NCI-H1436 (cell line): ENCODE results near the gene CCDC177.

Experiments used
- DNase-seq: peaks from one replicate; lab custom pipeline; 2025; lab: John Stamatoyannopoulos, UW

CCDC177 gene

DNA sequence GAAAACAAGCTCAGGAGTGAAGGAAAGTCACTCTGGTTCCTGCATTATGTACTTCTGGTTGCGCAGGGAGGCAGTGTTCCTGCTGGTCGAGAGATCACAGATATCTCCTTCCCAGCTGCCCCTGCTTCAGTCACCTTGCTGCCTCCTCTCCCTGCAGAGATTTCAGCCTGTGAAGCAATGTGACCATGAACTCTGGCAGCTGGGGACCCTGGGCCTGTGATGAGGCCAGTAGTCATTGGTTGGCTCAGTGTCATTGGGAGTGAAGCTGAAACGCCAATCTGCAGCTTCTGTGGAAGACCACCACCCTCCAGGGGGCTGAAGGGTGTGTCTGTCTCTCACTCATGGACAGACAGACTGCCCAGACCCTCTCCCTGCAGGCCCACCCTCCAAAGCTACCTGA is 45.1 kb downstream of the CCDC177 start:
- no peak for DNase-seq

DNA sequence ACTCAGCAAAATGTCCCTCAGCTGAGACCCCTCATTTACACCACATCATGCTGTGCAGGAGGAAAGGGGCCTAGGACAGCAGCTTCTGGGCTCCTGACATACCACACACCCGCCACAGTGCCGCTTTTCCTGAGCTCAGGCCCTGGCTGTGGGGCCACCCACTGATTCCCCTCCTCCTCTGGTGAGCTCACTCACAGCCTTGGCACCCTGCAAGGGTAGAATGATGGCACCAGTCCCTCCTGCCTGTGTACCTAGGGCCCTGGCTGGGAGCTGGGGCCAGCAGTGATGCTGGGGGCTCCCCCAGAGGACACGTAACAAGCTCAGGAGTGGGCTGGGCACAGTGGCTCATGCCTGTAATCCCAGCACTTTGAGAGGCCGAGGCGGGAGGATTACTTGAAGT is 45.7 kb downstream of the CCDC177 start:
- DNase-seq, result no peak

DNA sequence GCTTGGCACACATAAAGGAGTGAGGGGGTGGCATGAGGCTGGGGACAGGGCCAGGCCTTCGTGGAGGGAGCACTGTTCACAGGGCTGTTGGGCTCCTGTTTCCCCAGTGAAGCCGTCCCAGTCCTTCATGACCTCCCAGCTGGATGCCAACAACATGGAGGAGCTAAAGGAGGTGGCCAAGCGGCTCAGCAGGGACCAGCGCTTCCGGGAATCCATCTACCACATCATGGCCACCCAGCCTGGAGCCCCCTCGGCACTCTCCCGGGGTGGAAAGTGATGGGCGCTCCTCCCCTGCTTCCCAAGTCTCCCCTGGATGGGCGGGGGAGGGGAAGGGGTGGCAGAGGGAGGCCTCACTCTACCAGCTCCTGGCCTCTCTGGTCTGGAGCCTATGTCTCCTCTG is 46.5 kb downstream of the CCDC177 start:
- DNase-seq, result no peak

DNA sequence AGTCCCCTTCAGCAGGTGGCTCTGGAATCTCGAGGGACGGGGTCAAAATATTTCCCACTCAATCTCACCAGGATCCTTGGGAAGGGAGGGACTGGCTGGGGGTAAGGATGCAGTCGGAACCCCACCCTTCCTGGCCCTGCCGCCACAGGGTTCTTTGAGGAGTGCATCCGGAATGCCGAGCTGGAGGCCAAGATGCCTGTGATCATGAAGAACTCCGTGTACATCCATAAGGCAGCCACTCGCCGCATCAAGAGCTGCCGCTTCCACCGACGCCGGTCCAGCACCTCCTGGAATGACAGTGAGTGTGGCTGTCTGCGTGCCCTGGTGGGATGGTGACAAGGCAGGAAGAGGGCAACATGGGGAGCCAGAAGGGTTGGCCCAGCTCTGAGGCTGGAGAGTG is 47.0 kb downstream of the CCDC177 start:
- DNase-seq, result no peak

DNA sequence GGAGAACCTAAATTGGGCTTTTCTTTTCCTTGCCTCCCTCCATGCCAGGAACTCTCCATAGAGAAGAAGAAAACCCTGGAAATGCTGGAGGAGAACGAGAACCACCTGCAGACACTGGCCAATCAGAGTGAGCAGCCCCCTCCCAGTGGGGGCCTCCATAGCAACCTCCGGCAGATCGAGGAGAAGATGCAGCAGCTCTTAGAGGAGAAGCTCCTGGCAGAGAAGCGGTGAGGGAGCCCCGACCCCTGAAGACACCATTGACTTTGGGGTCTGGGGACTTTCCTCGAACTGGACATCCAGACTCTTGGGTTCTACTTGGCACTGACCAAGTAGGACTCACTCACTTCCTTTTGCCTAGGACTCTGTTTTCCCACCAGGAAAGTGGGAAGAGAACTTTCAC is 48.8 kb downstream of the CCDC177 start:
- no peak for DNase-seq

DNA sequence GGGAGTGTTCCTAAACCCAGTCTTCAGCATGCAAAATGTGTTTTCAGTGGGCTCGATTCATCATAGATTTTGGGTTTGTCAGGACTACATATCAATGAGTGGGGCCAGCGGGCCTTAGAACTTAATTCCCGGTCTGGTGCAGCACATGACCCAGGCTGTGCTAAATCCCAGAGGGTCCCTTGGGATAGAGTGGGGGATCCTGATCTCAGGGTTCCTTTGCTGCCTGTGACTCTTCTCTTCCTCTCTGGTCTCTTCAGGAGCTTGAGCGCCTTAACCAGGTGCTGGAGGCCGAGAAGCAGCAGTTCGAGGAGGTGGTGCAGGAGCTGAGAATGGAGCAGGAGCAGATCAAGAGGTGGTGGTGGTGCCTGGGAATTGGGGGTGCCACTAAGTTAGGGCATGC is 52.6 kb downstream of the CCDC177 start:
- DNase-seq, result no peak
